IPS-18c (cell line): Measurements from ENCODE around the gene ARRDC1.

Experiments
- H3K4me3 ChIP-seq: 2 replicates; pipeline ENCODE4 v1.7.0; 2013; ENCODE audit warnings: low read depth, mild to moderate bottlenecking, low read length, moderate library complexity; ENCODE audit not compliant: insufficient read depth
- H3K9me3 ChIP-seq: one replicate; pipeline ENCODE4 v1.6.1; 2013; ENCODE audit warnings: mild to moderate bottlenecking, low read length, moderate library complexity; ENCODE audit not compliant: control insufficient read depth, insufficient read depth

The ARRDC1 gene

DNA sequence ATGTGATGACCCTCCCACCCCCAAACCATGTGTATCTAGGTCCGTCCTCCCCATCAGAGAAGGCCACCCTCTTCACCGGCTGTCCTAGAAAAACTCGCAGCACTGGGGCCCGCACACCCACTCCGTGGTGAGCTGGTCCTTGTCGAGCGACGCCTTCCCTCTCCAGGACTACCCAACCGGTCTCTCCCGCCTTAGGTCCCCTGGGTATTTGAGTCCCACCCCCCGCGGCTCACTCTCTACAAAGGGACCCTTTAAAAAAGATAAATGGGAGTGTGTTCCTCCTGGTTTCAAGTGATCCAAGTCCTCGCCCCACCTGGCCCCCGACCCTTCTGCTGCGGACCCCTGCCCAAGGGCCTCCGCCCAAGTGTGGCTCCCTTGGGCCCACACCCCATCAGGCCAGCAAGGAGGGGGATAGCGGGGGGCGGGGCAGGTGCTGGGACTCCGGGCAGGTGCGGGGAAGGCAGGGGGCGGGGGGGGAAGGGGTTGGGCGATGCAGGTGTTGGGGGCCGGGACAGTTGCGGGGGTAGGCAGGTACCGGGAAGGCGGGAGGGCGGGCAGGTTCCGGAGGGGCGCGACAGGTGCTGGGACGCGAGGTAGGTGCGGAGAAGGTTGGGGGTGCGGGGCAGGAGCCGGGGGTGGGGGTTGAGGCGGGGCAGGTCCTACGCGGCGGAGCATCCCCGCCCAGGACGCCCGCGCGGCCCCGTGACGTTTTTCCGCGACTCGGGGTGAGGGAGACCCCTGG lies 970 bp upstream of the ARRDC1 start:
- H3K4me3 ChIP-seq, result no peak overlapping the region

GRCh38 chr9:137606005-137606621 lies 627 bp downstream of the ARRDC1 start:
- H3K4me3 ChIP-seq, result peak overlapping the region; percentile 84
- H3K9me3 ChIP-seq, result no peaks in the 10 kb centered on the region

More for the DNA sequence above, 970 bp upstream of the ARRDC1 start:
- H3K9me3 ChIP-seq, result no peaks in the 10 kb centered on the region

DNA sequence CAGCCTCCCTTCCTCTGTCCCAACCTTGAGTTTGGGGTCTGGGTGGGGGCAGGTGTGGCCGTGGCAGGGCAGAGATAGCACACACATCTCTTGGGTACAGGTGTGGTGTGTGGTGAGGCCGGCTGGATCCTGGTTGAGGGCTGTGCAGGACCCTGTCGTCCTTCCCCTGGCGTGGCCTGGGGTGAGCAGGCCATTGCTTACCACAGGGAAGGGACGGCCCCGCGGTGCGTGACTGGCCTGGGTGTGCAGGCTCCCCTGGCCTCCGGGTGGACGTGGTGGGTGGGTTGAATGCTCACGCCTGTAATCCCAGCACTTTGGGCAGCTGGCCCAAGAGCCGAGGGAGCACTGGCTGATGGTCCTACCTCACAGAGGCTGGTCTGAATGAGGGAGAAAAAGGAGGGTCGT lies 1.2 kb downstream of the ARRDC1 start:
- no peaks in the 10 kb centered on the region for H3K9me3 ChIP-seq
- peak overlapping the region; percentile 84 for H3K4me3 ChIP-seq

GRCh38 chr9:137607141-137607857 lies 1.8 kb downstream of the ARRDC1 start:
- Histone ChIP-seq H3K4me3 (no peak overlapping the region), H3K9me3 (no peaks in the 10 kb centered on the region)

DNA sequence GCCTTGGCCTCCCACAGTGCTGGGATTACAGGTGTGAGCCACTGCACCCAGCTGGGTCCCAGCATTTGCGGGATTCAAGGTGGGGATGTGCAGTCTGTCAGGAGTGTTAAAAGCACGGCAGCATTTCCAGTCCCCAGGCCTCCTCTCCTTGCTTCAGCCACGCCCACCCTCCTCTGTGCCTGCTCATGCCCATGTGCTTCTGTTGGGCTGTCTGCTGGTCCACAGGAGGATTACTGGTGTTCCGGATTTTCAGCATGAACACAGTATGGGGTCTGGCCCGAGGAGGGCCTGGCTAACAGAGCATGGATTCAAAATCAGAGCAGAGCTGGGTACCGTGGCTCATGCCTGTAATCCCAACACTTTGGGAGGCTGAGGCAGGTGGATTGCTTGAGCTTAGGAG lies 5.5 kb downstream of the ARRDC1 start:
- Histone ChIP-seq H3K9me3 (no peaks in the 10 kb centered on the region), H3K4me3 (no peak overlapping the region)

DNA sequence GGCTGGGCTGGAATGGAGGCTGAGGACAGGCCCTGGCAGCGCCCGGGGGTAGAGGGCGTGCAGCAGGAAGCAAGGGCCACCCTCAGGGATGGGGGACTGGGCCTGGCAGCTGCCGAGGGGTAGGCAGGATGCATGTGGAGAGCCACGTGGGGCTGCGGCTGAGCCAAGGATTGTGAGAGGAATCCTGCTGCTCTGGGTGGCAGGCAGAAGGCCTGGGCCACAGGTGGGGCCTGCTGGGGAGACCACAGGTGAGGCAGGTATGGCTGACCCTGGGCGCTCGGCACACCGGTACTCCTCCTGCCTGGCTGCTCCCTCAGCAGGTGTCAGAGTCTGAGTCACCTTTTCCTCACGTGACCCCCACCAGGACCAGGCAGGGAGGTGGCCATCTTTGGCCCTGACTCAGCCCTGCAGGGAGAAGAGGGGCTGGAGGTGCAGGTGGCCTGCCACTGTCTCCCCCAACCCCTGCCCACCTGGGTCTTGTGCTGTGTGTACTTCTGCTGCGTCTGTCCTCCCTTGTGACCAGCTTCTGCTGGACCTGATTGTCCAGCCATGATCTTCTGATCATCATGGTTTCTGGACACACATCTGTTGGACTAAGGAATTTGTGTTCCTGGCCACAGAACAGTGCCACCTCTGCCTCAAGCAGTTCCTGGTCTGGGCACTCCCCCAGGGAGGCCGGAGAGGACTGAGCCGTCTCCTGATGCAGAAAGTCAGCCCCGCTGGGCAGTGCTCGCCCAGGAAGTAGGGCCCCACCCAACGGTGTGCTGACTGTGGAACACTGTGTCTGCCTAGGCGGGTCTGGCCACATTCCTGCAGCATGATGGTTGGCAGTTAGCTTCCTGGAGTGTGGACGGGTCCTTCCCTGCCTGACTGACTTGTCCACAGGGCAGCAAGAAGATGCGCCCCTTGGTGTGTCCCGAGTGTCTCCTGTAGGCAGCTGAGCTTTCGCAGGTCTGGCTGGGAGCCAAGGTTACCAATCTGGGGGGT lies 6.4 kb downstream of the ARRDC1 start:
- no peak overlapping the region for H3K4me3 ChIP-seq
- H3K9me3 ChIP-seq, result no peaks in the 10 kb centered on the region

DNA sequence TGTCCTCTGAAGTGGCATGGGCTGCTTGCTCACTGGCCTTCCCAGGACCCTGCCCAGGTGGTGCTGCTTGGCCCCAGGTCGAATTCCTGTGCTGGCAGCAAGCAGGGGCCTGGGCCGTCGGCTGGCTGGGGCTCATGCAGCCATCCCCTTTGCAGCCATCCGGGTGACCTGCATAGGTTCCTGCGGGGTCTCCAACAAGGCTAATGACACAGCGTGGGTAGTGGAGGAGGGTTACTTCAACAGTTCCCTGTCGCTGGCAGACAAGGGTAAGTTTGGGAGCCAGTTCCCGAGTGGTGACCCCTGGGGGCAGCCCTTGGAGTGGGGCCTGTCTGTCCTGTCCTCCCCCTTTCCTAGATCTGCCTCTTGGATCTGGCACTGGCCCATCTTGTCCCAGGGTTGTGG lies 7.3 kb downstream of the ARRDC1 start:
- H3K4me3 ChIP-seq, result no peak overlapping the region
- H3K9me3 ChIP-seq, result no peaks in the 10 kb centered on the region

GRCh38 chr9:137613259-137613658 lies 7.8 kb downstream of the ARRDC1 start:
- H3K9me3 ChIP-seq, result no peaks in the 10 kb centered on the region

DNA sequence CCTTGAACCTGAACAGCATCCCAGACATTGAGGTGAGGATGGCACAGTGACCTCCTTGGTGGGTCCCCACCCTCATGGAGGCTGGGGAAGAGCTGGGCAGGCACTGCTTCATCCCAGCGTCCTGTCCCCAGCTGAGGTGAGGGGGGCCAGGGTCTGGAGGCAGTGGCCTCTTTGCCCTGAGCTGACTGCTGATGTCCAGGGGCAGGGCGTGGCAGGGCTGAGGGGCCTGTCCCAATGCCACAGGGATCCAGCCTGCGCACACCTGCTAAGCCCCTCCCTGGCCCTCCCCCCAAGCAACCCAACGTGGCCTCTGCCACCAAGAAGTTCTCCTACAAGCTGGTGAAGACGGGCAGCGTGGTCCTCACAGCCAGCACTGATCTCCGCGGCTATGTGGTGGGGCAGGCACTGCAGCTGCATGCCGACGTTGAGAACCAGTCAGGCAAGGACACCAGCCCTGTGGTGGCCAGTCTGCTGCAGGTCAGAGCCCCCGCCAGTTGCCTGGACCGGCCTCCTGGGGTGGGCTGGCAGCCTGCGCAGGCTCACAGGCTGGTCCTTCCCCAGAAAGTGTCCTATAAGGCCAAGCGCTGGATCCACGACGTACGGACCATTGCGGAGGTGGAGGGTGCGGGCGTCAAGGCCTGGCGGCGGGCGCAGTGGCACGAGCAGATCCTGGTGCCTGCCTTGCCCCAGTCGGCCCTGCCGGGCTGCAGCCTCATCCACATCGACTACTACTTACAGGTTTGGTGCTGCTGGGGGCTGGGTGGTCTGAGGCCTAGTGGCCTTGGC lies 8.4 kb downstream of the ARRDC1 start:
- Histone ChIP-seq H3K4me3 (no peak overlapping the region), H3K9me3 (no peaks in the 10 kb centered on the region)

More at GRCh38 chr9:137613259-137613658, 7.8 kb downstream of the ARRDC1 start:
- H3K4me3 ChIP-seq, result no peak overlapping the region

GRCh38 chr9:137614631-137615386 lies 9.3 kb downstream of the ARRDC1 start:
- no peaks in the 10 kb centered on the region for H3K9me3 ChIP-seq
- H3K4me3 ChIP-seq, result no peak overlapping the region

DNA sequence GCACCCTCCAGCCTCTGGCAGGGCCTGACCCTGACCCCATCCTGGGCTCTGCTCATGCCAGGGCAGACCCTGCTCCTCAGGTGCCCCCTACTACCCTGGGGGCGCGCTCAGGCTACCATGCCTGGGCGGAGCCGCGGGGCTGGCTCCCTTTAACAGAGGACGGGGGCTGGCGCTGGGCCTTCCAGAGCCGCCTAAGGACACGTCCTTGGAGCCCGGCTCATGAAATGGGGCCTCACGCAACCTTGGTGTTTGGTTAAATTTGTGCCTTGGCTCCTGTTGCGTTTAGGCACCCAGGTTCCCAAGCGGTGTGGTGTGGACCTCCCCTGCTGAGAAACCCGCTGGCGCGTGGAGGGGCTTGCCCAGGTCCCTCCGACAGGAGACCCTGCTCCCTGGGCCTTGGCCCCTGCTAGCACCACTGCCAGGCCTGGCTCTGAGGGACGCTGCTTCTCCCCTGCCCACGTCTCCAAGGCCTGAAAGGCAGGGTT lies 9.9 kb downstream of the ARRDC1 start:
- H3K9me3 ChIP-seq, result no peaks in the 10 kb centered on the region

GRCh38 chr9:137618105-137619067 lies 12.9 kb downstream of the ARRDC1 start, which contains the start of gene EHMT1:
Gene EHMT1 (plus strand): TSS chr9:137619005. CDS start chr9:137619029, 24 bp downstream.
- Histone ChIP-seq H3K4me3 (peak within 1 kb of the TSS; percentile 97), H3K9me3 (no peaks in the 10 kb centered on the region)

More for the DNA sequence above, 9.9 kb downstream of the ARRDC1 start:
- no peak overlapping the region for H3K4me3 ChIP-seq

- H3K4me3 ChIP-seq, result peak overlapping the region; percentile 80
These were observed 14.0 kb downstream of the ARRDC1 start for GRCh38 chr9:137619240-137620047.

GRCh38 chr9:137620048-137620405 lies 14.5 kb downstream of the ARRDC1 start:
- Histone ChIP-seq H3K4me3 (peak overlapping the region; percentile 80), H3K9me3 (no peaks in the 10 kb centered on the region)

More at GRCh38 chr9:137619240-137620047, 14.0 kb downstream of the ARRDC1 start:
- no peaks in the 10 kb centered on the region for H3K9me3 ChIP-seq
